H9 (cell line): ENCODE data around the gene NDST1. TPM values are rescaled to one million over a fixed set of nuclear protein-coding genes. Genes with fewer than 3 reads are reported as not detected.

Experiments used
- DNase-seq: peaks from one replicate; pipeline ENCODE4 v3.0.0-alpha.2; 2017
- H2AFZ ChIP-seq: one replicate; pipeline ENCODE4 v1.6.1; 2013; ENCODE audit warnings: mild to moderate bottlenecking, low read length, control low read depth, moderate library complexity
- H2AK5ac ChIP-seq: 2 replicates; pipeline ENCODE4 v1.6.1; 2013; ENCODE audit warnings: low read length, control low read depth, mixed read lengths; ENCODE audit not compliant: insufficient read length
- H2BK120ac ChIP-seq: one replicate; pipeline ENCODE4 v1.6.1; 2013; ENCODE audit warnings: low read depth, mild to moderate bottlenecking, low read length, control low read depth, inconsistent platforms; ENCODE audit not compliant: poor library complexity, severe bottlenecking
- H2BK12ac ChIP-seq: 2 replicates; pipeline ENCODE4 v1.6.1; 2013; ENCODE audit warnings: low read length, control low read depth, mixed read lengths, low read depth; ENCODE audit not compliant: insufficient read length
- H2BK15ac ChIP-seq: 2 replicates; pipeline ENCODE4 v1.6.1; 2013; ENCODE audit warnings: low read depth, low read length, control low read depth
- H2BK20ac ChIP-seq: one replicate; pipeline ENCODE4 v1.6.1; 2013; ENCODE audit warnings: low read depth, mild to moderate bottlenecking, low read length, control low read depth, inconsistent platforms; ENCODE audit not compliant: poor library complexity, severe bottlenecking
- H2BK5ac ChIP-seq: 2 replicates; pipeline ENCODE4 v1.6.1; 2013; ENCODE audit warnings: low read length, control low read depth, mixed read lengths; ENCODE audit not compliant: insufficient read length
- H3K14ac ChIP-seq: 2 replicates; pipeline ENCODE4 v1.6.1; 2013; ENCODE audit warnings: low read length, control low read depth; ENCODE audit not compliant: insufficient read depth
- H3K18ac ChIP-seq: 2 replicates; pipeline ENCODE4 v1.6.1; 2013; ENCODE audit warnings: low read depth, mild to moderate bottlenecking, mixed read lengths, low read length, control low read depth; ENCODE audit not compliant: insufficient read length
- H3K23ac ChIP-seq: 2 replicates; pipeline ENCODE4 v1.6.1; 2013; ENCODE audit warnings: low read length, control low read depth, mixed read lengths, low read depth; ENCODE audit not compliant: insufficient read length
- H3K23me2 ChIP-seq: 2 replicates; pipeline ENCODE4 v1.6.1; 2013; ENCODE audit warnings: low read depth, mild to moderate bottlenecking, mixed read lengths, low read length, control low read depth; ENCODE audit not compliant: insufficient read length, poor library complexity, severe bottlenecking
- H3K27ac ChIP-seq: 2 replicates; pipeline ENCODE4 v1.5.1; 2013; ENCODE audit warnings: low read length, control low read depth, mixed read lengths, low read depth; ENCODE audit not compliant: insufficient read length
- H3K27me3 ChIP-seq: 2 replicates; pipeline ENCODE4 v1.6.1; 2013; ENCODE audit warnings: low read length, control low read depth, inconsistent platforms; ENCODE audit not compliant: insufficient read depth
- H3K4ac ChIP-seq: 2 replicates; pipeline ENCODE4 v1.6.1; 2013; ENCODE audit warnings: low read depth, mild to moderate bottlenecking, control low read depth, inconsistent platforms, low read length, moderate library complexity
- H3K4me1 ChIP-seq: 2 replicates; pipeline ENCODE4 v1.6.1; 2013; ENCODE audit warnings: low read length, control low read depth, inconsistent platforms; ENCODE audit not compliant: insufficient read depth
- H3K4me2 ChIP-seq: 2 replicates; pipeline ENCODE4 v1.6.1; 2013; ENCODE audit warnings: low read length, control low read depth, mixed read lengths; ENCODE audit not compliant: insufficient read length, insufficient read depth
- H3K56ac ChIP-seq: 2 replicates; pipeline ENCODE4 v1.6.1; 2013; ENCODE audit warnings: low read depth, mild to moderate bottlenecking, mixed read lengths, low read length, control low read depth; ENCODE audit not compliant: insufficient read length
- H3K79me1 ChIP-seq: 2 replicates; pipeline ENCODE4 v1.6.1; 2013; ENCODE audit warnings: low read depth, mild to moderate bottlenecking, moderate library complexity, low read length, control low read depth, inconsistent platforms; ENCODE audit not compliant: insufficient read depth, poor library complexity, severe bottlenecking
- H3K79me2 ChIP-seq: 2 replicates; pipeline ENCODE4 v1.6.1; 2013; ENCODE audit warnings: low read length, control low read depth, inconsistent platforms; ENCODE audit not compliant: insufficient read depth
- H3K9ac ChIP-seq: 2 replicates; pipeline ENCODE4 v1.6.1; 2013; ENCODE audit warnings: low read length, control low read depth, mixed read lengths; ENCODE audit not compliant: insufficient read length; ENCODE audit errors: extremely low read depth
- H3K9me3 ChIP-seq: one replicate; pipeline ENCODE4 v1.6.1; 2013; ENCODE audit warnings: low read depth, low read length, inconsistent platforms; ENCODE audit not compliant: control insufficient read depth
- H3T11ph ChIP-seq: one replicate; pipeline ENCODE4 v1.6.1; 2013; ENCODE audit warnings: mild to moderate bottlenecking, low read length, control low read depth, inconsistent platforms
- H4K20me1 ChIP-seq: one replicate; pipeline ENCODE4 v1.6.1; 2013; ENCODE audit not compliant: control insufficient read depth, insufficient read length, insufficient read depth
- H4K5ac ChIP-seq: 2 replicates; pipeline ENCODE4 v1.6.1; 2013; ENCODE audit warnings: low read depth, mild to moderate bottlenecking, mixed read lengths, low read length, control low read depth; ENCODE audit not compliant: insufficient read length
- H4K8ac ChIP-seq: replicated peaks from 2 replicates; pipeline ENCODE4 v1.6.1; 2013; ENCODE audit warnings: low read length, control low read depth, mixed read lengths, low read depth; ENCODE audit not compliant: insufficient read length
- H4K91ac ChIP-seq: 2 replicates; pipeline ENCODE4 v1.6.1; 2013; ENCODE audit warnings: low read depth, mild to moderate bottlenecking, moderate library complexity, mixed read lengths, low read length, control low read depth; ENCODE audit not compliant: insufficient read length
- H3K27ac Mint-ChIP-seq, 3 experiments: 2 replicates in 2 of 3; 3 replicates in 1 of 3; pipeline ENCODE4 v1.8.0; 2020 to 2021; ENCODE audit warnings: mixed read lengths in 3 of 3, mild to moderate bottlenecking in 1 of 3, moderate library complexity in 1 of 3
- H3K27me3 Mint-ChIP-seq: 2 replicates; pipeline ENCODE4 v1.8.0; 2021; ENCODE audit warnings: low read depth, mild to moderate bottlenecking, moderate library complexity, mixed read lengths
- H3K36me3 Mint-ChIP-seq, 3 experiments: 2 replicates in 2 of 3; 3 replicates in 1 of 3; pipeline ENCODE4 v1.8.0; 2020 to 2021; ENCODE audit warnings: low read depth in 3 of 3, mixed read lengths in 3 of 3; ENCODE audit not compliant: insufficient read depth in 1 of 3
- H3K4me1 Mint-ChIP-seq, 2 experiments: 2 replicates each; pipeline ENCODE4 v1.8.0; 2020; ENCODE audit warnings: mixed read lengths in 2 of 2
- H3K4me3 Mint-ChIP-seq, 2 experiments: 2 replicates in 1 of 2; 3 replicates in 1 of 2; pipeline ENCODE4 v1.8.0; 2020 to 2021; ENCODE audit warnings: mild to moderate bottlenecking in 2 of 2, mixed read lengths in 2 of 2, moderate library complexity in 1 of 2
- H3K9me3 Mint-ChIP-seq, 2 experiments: 2 replicates in 1 of 2; 3 replicates in 1 of 2; pipeline ENCODE4 v1.8.0; 2020; ENCODE audit warnings: mild to moderate bottlenecking in 2 of 2, mixed read lengths in 2 of 2, moderate library complexity in 1 of 2
- WGBS: extraction: QIAGEN DNeasy Blood & Tissue Kit; methylation state at CpG from one replicate; pipeline ENCODE4 v1.1.7; 2013; ENCODE audit warnings: missing lambda C conversion rate, low lambda C conversion rate, mixed read lengths; ENCODE audit not compliant: insufficient read length; ENCODE audit errors: extremely low coverage; 5-methylcytosine and 5-hydroxymethylcytosine counted together
- total RNA-seq: library from RNA; stranded (reverse); gene quantifications from 2 replicates; pipeline ENCODE4 v1.2.1, GENCODE V29; 2021
- TF ChIP-seq, protein P1 (sequence below): fragments of 200-600 bp; sonication (generic); conservative IDR thresholded peaks from 3 replicates; pipeline ENCODE4 v1.8.0; 2021; ENCODE audit warnings: antibody characterized with exemption, mild to moderate bottlenecking

NDST1 gene
- total RNA-seq, 1 experiment from 2014 or later, result 65.5 TPM

DNA sequence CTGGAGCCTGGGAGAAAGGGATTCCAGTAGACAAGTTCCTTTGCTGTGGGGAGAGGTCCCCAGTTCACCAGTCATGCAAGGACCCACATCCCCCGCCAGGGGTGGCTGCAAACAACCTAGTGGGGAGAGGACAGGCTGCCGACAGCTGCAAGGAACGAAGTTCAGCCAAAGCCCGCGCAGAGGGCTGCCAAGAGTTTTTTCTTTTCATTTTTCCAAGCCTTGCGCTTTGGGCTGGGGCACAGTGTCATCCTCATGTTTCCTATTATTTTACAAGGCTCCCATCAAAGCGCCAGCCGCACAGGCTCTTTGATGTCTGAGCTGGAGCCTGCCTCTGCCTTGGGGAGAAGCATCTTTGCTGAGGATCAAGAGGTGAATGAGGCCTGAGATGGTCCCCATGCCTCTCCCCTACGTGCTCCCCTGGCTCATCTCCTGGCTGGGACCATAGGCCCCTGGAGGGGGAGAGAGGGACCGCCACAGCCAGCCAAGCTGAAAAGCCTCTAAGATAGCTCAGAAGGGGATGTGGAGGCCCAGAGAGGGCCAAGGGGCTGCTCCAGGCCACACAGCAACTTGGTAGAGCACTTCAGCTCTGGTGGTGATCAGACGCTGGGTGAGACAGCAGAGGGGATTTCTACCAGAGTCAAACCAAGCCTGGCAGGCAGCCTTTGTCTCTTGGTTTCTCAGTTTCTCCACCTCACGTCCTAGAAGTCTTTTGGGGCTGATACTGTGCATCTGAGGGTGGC is 82.1 kb downstream of the NDST1 start:
- DNase-seq, result peak; percentile 73
- Histone ChIP-seq H3K79me2 (no peaks in the 10 kb centered on the region), H3K9me3 (no peaks in the 10 kb centered on the region), H4K8ac (no peak overlapping the region), H3K9ac (no peak overlapping the region), H2BK5ac (no peak overlapping the region), H3K4me1 (no peaks in the 10 kb centered on the region), H4K5ac (no peak overlapping the region), H2BK15ac (no peak overlapping the region), H2AK5ac (no peak overlapping the region), H2BK20ac (no peak overlapping the region), H3T11ph (no peak overlapping the region), H2BK12ac (no peak overlapping the region), H2AFZ (no peak overlapping the region), H3K27me3 (no peaks in the 10 kb centered on the region), H3K23ac (no peak overlapping the region), H3K4ac (no peak overlapping the region), H4K91ac (no peak overlapping the region), H3K18ac (no peak overlapping the region), H3K4me2 (no peak overlapping the region), H3K56ac (no peak overlapping the region), H3K23me2 (no peaks in the 10 kb centered on the region), H3K79me1 (no peaks in the 10 kb centered on the region), H3K14ac (no peak overlapping the region), H2BK120ac (no peak overlapping the region), H3K27ac (no peak overlapping the region), H4K20me1 (no peaks in the 10 kb centered on the region)
- WGBS, result no CpG with 5 or more reads among the region's 12 CpGs
- TF ChIP-seq, protein P1, sequence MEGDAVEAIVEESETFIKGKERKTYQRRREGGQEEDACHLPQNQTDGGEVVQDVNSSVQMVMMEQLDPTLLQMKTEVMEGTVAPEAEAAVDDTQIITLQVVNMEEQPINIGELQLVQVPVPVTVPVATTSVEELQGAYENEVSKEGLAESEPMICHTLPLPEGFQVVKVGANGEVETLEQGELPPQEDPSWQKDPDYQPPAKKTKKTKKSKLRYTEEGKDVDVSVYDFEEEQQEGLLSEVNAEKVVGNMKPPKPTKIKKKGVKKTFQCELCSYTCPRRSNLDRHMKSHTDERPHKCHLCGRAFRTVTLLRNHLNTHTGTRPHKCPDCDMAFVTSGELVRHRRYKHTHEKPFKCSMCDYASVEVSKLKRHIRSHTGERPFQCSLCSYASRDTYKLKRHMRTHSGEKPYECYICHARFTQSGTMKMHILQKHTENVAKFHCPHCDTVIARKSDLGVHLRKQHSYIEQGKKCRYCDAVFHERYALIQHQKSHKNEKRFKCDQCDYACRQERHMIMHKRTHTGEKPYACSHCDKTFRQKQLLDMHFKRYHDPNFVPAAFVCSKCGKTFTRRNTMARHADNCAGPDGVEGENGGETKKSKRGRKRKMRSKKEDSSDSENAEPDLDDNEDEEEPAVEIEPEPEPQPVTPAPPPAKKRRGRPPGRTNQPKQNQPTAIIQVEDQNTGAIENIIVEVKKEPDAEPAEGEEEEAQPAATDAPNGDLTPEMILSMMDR, result peak; percentile 58
- H3K27me3 Mint-ChIP-seq, result no peaks in the 10 kb centered on the region
- H3K9me3 Mint-ChIP-seq, result no peaks in the 10 kb centered on the region
- H3K27ac Mint-ChIP-seq, result no peak overlapping the region
- H3K36me3 Mint-ChIP-seq, result no peaks in the 10 kb centered on the region; a peak in 1 of 7 replicates
- peaks cover 10 to 18% of the 10 kb centered on the region in 2 experiments for H3K4me1 Mint-ChIP-seq
- no peak overlapping the region for H3K4me3 Mint-ChIP-seq
